Stomach smooth muscle (tissue), 2 donors: ENCODE data around the gene PRPF38A.

Experiments
- H3K27ac ChIP-seq: one replicate; pipeline ENCODE4 v1.7.0; 2013; ENCODE audit warnings: mild to moderate bottlenecking, low read length, inconsistent platforms
- H3K27me3 ChIP-seq, 2 donors: one replicate each; pipeline ENCODE4 v1.7.0; 2013; ENCODE audit warnings: low read length in 2 of 2; ENCODE audit not compliant: insufficient read depth in 2 of 2, control insufficient read depth in 1 of 2
- H3K36me3 ChIP-seq, 2 donors: one replicate each; pipeline ENCODE4 v1.7.0; 2013; ENCODE audit warnings: low read length in 2 of 2; ENCODE audit not compliant: control insufficient read depth in 2 of 2, insufficient read depth in 2 of 2
- H3K4me1 ChIP-seq: one replicate; pipeline ENCODE4 v1.7.0; 2013; ENCODE audit warnings: low read length; ENCODE audit not compliant: control insufficient read depth, insufficient read depth
- H3K4me3 ChIP-seq, 2 donors: one replicate each; pipeline ENCODE4 v1.7.0; 2013; ENCODE audit warnings: low read length in 2 of 2
- H3K9ac ChIP-seq, 2 donors: one replicate each; pipeline ENCODE4 v1.7.0; 2013; ENCODE audit warnings: low read length in 2 of 2, mild to moderate bottlenecking in 1 of 2
- H3K9me3 ChIP-seq, 2 donors: one replicate each; pipeline ENCODE4 v1.7.0; 2013; ENCODE audit warnings: low read length in 2 of 2; ENCODE audit not compliant: control insufficient read depth in 2 of 2
- donor health status: healthy.
- donor health status: Pancreatic carcinoma.

PRPF38A gene

GRCh38 chr1:52404116-52404974 is at the start of gene PRPF38A, which contains the start of gene ORC1:
TSS of gene PRPF38A (plus strand) at chr1:52404602. CDS start at chr1:52404750, 148 bp downstream.
TSS of gene ORC1 (minus strand) at chr1:52404423. CDS start at chr1:52402223, 2,200 bp downstream.
- Histone ChIP-seq H3K4me3 (peak within 1 kb of the TSS; percentile 100), H3K36me3 (peaks cover 11 to 12% of the 10 kb centered on the region in 2 donors), H3K27me3 (no peaks in the 10 kb centered on the region), H3K9ac (peak within 1 kb of the TSS; percentile 96 to 99), H3K4me1 (peaks cover 9% of the 10 kb centered on the region), H3K9me3 (no peaks in the 10 kb centered on the region), H3K27ac (peak within 1 kb of the TSS; percentile 90)

DNA sequence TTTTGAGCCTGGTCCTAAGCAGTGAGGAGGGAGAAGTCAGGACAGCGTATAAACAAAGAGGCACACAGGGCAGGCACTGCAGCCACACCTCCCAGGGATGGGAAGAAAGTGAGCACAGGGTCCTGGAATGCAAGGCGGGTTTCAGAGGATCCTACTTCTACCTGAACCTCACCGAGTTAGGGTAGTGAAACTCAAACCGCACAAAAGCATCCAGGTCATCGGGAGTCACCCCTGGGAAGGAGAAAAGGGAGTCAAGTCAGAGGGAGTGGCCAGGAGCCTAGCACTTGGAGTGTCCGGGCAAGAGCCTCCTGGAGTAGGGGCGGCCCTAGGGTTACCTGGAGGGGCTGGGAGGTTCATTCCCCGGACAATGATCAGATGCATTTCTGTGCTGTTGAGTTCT is 49.0 kb upstream of the PRPF38A start:
- peaks cover 3% of the 10 kb centered on the region for H3K4me1 ChIP-seq
- no peak overlapping the region for H3K27ac ChIP-seq
- no peaks in the 10 kb centered on the region for H3K9me3 ChIP-seq
- peaks cover 71 to 74% of the 10 kb centered on the region in 2 donors for H3K36me3 ChIP-seq
- no peak overlapping the region for H3K9ac ChIP-seq
- H3K4me3 ChIP-seq: no peak overlapping the region
- H3K27me3 ChIP-seq: no peaks in the 10 kb centered on the region

DNA sequence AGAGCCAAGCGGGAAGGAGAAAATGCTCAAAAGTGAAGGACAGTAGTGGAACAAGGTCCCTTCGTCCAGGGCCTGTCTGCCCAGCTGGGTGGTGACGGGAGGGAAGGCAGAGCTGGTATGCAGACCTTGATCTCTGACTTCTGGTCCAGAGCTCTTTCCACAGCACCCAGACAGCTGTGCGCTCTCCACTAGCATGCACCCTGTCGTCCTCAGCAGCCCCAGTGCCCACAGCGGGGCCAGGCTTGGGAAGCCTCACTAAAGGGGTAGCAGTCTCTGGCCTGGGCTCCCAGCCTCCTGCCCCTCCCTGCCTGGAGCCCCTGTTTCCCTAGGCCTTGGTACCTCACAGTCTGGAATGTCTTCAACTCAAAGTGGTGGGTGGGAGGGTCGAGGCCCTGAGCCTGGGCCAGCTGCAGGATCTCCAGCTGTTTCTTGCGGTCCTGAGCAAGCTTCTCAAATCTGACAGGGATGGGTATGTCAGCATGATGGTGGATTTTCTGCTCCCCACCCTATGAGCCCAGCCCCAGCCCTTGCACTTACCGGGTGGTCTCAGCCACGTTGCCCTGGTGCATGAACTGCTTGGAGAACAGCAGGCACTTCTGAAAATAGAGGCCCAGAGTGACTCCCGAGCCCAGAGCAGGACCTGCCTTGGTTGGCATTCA is 48.4 kb upstream of the PRPF38A start:
- Histone ChIP-seq H3K36me3 (peaks cover 75 to 79% of the 10 kb centered on the region in 2 donors), H3K27me3 (no peaks in the 10 kb centered on the region), H3K9ac (no peak overlapping the region), H3K4me3 (no peak overlapping the region), H3K4me1 (peaks cover 3% of the 10 kb centered on the region), H3K9me3 (no peaks in the 10 kb centered on the region), H3K27ac (no peak overlapping the region)

GRCh38 chr1:52356818-52357355 is 47.5 kb upstream of the PRPF38A start:
- no peak overlapping the region for H3K9ac ChIP-seq
- H3K4me1 ChIP-seq: no peaks in the 10 kb centered on the region
- no peak overlapping the region for H3K4me3 ChIP-seq
- no peaks in the 10 kb centered on the region for H3K9me3 ChIP-seq
- peaks cover 83 to 87% of the 10 kb centered on the region in 2 donors for H3K36me3 ChIP-seq
- H3K27ac ChIP-seq: no peak overlapping the region
- no peaks in the 10 kb centered on the region for H3K27me3 ChIP-seq

DNA sequence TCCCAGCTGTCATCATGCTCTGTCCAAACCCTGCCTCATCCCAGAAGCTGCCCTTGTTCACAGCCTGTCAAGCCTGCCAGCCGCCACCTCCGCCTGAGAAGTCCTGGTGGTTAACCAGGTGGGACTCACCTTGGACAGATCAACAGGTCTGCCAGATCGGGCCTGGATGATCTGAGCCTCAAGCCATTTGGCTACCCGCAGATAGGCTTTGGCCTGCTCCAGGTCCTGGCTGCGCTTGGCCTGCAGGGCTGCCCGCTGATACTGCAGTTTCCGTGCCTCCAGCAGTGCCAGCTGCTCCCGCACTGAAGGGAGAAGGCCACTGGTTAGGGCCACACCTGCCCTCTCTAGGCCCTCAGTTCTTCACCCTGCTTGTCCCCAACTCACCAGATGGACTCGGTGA is 47.0 kb upstream of the PRPF38A start:
- H3K36me3 ChIP-seq: peaks cover 88 to 92% of the 10 kb centered on the region in 2 donors
- no peaks in the 10 kb centered on the region for H3K9me3 ChIP-seq

DNA sequence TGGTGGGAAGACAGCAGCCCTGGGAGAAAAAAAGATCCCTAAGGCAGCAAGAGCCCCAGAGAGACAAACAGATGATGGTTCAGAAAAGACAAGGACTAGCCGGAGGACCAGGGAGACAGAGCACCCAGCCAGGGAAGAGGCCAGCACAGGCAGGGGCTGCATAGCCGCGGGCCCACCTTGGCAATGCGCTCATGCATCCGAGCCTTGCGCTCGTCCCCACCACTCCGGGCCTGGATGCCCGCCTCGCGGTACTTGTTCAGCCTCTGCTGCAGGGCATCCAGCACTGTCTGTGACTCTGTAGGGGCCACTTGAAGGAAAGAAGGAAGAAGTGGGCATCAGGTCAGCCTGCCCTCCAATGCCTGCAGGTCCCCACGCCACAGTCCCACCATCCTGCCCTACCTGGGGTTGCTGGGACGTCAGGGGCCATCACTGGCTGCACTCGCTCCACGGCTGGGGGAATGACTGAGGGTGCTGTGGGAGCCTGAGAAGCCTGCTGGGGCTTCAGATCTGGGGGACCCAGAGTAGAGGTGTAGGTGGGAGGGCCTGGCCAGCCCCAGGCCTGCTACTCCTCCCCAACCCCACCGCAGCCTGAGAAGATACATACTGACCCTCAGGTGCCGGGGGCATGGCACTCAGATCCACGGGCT is 45.4 kb upstream of the PRPF38A start:
- no peak overlapping the region for H3K4me3 ChIP-seq
- no peak overlapping the region for H3K27ac ChIP-seq
- no peak overlapping the region for H3K9ac ChIP-seq
- H3K9me3 ChIP-seq: no peaks in the 10 kb centered on the region
- no peaks in the 10 kb centered on the region for H3K27me3 ChIP-seq
- H3K4me1 ChIP-seq: peaks cover under 1% of the 10 kb centered on the region
- H3K36me3 ChIP-seq: peaks cover 80 to 85% of the 10 kb centered on the region in 2 donors

More for the DNA sequence above, 47.0 kb upstream of the PRPF38A start:
- Histone ChIP-seq H3K27ac (no peak overlapping the region), H3K4me1 (no peaks in the 10 kb centered on the region), H3K4me3 (no peak overlapping the region), H3K27me3 (no peaks in the 10 kb centered on the region), H3K9ac (peak overlapping the region in 1 of 2 donors; percentile 29)

DNA sequence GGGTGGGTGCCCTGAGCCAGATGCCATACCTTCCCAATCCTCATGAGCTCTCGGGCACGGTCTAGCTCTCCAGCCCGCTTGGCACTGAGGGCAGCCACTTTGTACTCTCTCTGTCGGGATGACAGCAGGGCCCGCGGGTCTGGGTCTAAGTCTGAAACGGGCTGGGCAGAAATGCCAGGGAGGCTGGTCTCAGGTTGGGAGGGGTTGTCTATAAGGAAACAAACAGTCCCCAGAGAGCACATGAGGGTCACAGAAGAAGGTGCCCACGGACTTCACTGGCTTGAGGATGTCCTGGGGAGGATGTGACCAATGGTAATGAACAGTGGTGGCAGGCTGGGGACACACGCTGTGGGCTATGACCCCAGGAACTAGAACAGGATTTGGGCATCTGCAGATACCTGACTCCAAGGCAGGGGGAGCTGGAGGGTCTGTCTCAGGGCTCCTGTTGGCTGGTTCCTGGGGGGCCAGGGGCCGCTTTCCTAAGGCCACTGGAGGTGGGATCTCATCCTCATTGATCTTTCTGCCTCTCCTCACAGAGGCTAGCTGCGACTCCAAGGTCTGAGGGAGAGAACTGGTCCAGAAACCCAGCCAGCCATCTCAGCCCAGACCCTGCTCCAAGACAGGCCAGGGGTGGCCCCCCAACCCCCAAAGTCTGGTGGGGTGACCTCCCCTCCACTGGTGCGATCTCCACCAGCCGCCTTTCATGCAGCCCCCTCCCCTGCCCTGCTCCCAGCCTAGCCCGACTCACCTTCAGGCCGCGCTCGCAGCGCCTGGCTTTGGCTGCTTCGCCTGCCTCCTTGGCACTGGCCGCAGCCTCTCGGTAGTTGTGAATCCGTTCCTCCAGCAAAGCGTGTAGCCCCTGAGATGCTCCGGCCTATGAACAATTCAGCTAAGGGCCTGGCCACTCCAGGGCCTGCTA is 44.5 kb upstream of the PRPF38A start:
- Histone ChIP-seq H3K36me3 (peaks cover 71 to 76% of the 10 kb centered on the region in 2 donors), H3K27ac (no peak overlapping the region), H3K9ac (no peak overlapping the region), H3K27me3 (no peaks in the 10 kb centered on the region), H3K4me1 (peaks cover 10% of the 10 kb centered on the region), H3K9me3 (no peaks in the 10 kb centered on the region), H3K4me3 (no peak overlapping the region)

DNA sequence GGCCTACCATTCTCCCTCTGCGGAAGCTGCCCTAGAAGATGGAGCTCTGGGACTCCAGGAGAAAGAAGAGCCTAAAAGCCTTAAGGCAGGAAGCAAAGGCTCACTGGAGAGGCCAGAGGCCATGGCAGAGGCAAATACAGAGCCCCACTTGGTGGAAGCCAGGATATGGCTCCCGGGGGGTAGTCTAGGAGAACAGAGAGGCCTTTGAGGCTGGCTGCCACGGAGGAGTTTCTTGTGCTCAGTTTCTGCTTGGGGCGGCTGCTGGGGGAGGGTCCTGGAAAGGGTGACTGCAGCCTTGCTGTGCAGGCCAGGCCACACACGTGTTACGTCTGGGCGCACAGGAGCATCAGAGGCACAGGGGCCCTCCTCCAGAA is 43.8 kb upstream of the PRPF38A start:
- peaks cover 16% of the 10 kb centered on the region for H3K4me1 ChIP-seq
- H3K36me3 ChIP-seq: peaks cover 65 to 70% of the 10 kb centered on the region in 2 donors
- no peaks in the 10 kb centered on the region for H3K9me3 ChIP-seq
- H3K27me3 ChIP-seq: no peaks in the 10 kb centered on the region
- no peak overlapping the region for H3K9ac ChIP-seq
- H3K4me3 ChIP-seq: no peak overlapping the region
- no peak overlapping the region for H3K27ac ChIP-seq

DNA sequence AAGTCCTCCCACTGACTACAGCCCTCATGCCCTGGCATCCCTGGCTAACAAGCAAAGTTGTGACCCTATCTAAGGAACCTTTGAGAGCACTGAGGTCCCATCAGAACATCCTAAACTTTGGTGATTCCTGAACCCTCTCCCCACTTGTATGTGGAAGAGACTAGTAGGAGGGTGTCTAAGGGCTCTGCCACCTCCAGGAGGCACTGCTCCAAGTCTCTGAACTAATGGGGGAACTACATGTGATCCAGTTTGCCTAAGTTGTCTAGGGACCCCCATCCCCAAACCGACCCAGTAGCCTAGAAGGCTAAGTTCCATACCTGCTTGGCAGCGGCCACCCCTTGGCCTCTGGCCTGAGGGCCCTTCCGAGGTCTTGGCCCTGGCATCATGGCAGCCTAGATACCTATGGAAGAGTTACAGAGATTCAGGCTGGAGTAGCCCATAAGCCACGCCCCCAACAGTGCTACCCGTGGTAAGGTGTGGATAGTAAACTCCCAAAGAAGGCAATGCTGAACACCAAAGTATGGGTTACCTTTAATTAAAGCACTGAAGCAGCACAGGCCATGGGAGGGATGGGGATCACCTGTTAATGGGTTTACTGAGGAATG is 40.1 kb upstream of the PRPF38A start:
- peak overlapping the region; percentile 86 to 97 for H3K4me3 ChIP-seq
- peak overlapping the region; percentile 36 to 95 for H3K9ac ChIP-seq
- peaks cover 22% of the 10 kb centered on the region for H3K4me1 ChIP-seq
- peak overlapping the region; percentile 82 for H3K27ac ChIP-seq
- H3K27me3 ChIP-seq: no peaks in the 10 kb centered on the region
- peaks cover 28 to 33% of the 10 kb centered on the region in 2 donors for H3K36me3 ChIP-seq
- H3K9me3 ChIP-seq: no peaks in the 10 kb centered on the region
